Measurements from ENCODE around the gene MICAL2. TPM values are rescaled to one million over a fixed set of nuclear protein-coding genes. Genes with fewer than 3 reads are reported as not detected.

MICAL2 gene
- total and polyA plus RNA-seq, 2 donors (not counting 3 experiments of a cell fraction or from before 2014, with no cell fraction given) = 67.6 to 200 TPM

- Histone ChIP-seq H3K4me1 (ENCODE audit: control insufficient read depth, extremely low read depth, insufficient read depth, low read length) (peaks cover 36% of the 10 kb centered on the region), H3K4me2 (ENCODE audit: insufficient read depth, low read length) (no peak overlapping the region), H3K9me3 (replicated peaks; ENCODE audit: control insufficient read depth, insufficient read depth, low read length) (no peaks in the 10 kb centered on the region), H3K9me1 (replicated peaks; ENCODE audit: control insufficient read depth, extremely low read depth, insufficient read depth, low read length) (no peaks in the 10 kb centered on the region), H3K79me2 (ENCODE audit: control insufficient read depth, insufficient read depth, low read length) (peaks cover 10% of the 10 kb centered on the region), H3K27me3 (ENCODE audit: control insufficient read depth in 2 of 2, insufficient read depth in 2 of 2, low read length in 2 of 2) (no peaks in the 10 kb centered on the region), H3K9ac (replicated peaks; ENCODE audit: extremely low read depth, insufficient read depth, low read length) (no peak overlapping the region), H3K27ac (ENCODE audit: insufficient read depth, low read depth, low read length) (no peak overlapping the region), H2AFZ (ENCODE audit: low read depth, low read length) (no peak overlapping the region), H4K20me1 (replicated peaks; ENCODE audit: control insufficient read depth, extremely low read depth, insufficient read depth, low read length) (no peaks in the 10 kb centered on the region), H3K4me3 (replicated peaks in 1 of 3; ENCODE audit: insufficient read depth in 1 of 3, low read depth in 1 of 3, low read length in 3 of 3) (no peak overlapping the region), H3K36me3 (ENCODE audit: control insufficient read depth in 2 of 2, extremely low read depth in 1 of 2, insufficient read depth in 2 of 2, low read length in 2 of 2) (peaks cover 0 to 2% of the 10 kb centered on the region in 2 experiments)
- dilution Hi-C loops (cut with MboI; ENCODE audit: extremely low pct_ligation_motif_present, low sequenced_read_pairs) (no loop called here), intact Hi-C loops (cut with micrococcal nuclease) (no loop called here)
- BruUV-seq (replicated peaks) = no TSS peak
- TF ChIP-seq MAX (IDR thresholded peaks at IDR 0.05; ENCODE audit: insufficient read depth, insufficient read length) = no peak
- ChIA-PET CTCF (interaction anchor here (1.7 kb wide), 1 partner anchor 10 kb away, joined by 4 read pairs; no protein-coding TSS in a partner anchor), POLR2A (no interaction called here)
- FAIRE-seq = no peak
- DNase-seq (ENCODE audit: low read depth, low spot score) = no peak
These were observed 85.9 kb downstream of the MICAL2 start for GRCh38 chr11:12196308-12196707.

GRCh38 chr11:12196872-12197271 lies 86.5 kb downstream of the MICAL2 start:
- Histone ChIP-seq H3K4me3 (replicated peaks in 1 of 3; ENCODE audit: insufficient read depth in 1 of 3, low read depth in 1 of 3, low read length in 3 of 3) (no peak overlapping the region), H2AFZ (ENCODE audit: low read depth, low read length) (no peak overlapping the region), H3K9me1 (replicated peaks; ENCODE audit: control insufficient read depth, extremely low read depth, insufficient read depth, low read length) (no peaks in the 10 kb centered on the region), H3K9ac (replicated peaks; ENCODE audit: extremely low read depth, insufficient read depth, low read length) (no peak overlapping the region), H3K27ac (ENCODE audit: insufficient read depth, low read depth, low read length) (no peak overlapping the region), H3K9me3 (replicated peaks; ENCODE audit: control insufficient read depth, insufficient read depth, low read length) (no peaks in the 10 kb centered on the region), H3K36me3 (ENCODE audit: control insufficient read depth in 2 of 2, extremely low read depth in 1 of 2, insufficient read depth in 2 of 2, low read length in 2 of 2) (peaks cover 0 to 2% of the 10 kb centered on the region in 2 experiments), H3K79me2 (ENCODE audit: control insufficient read depth, insufficient read depth, low read length) (peaks cover 10% of the 10 kb centered on the region), H3K4me2 (ENCODE audit: insufficient read depth, low read length) (no peak overlapping the region), H4K20me1 (replicated peaks; ENCODE audit: control insufficient read depth, extremely low read depth, insufficient read depth, low read length) (no peaks in the 10 kb centered on the region), H3K27me3 (ENCODE audit: control insufficient read depth in 2 of 2, insufficient read depth in 2 of 2, low read length in 2 of 2) (no peaks in the 10 kb centered on the region), H3K4me1 (ENCODE audit: control insufficient read depth, extremely low read depth, insufficient read depth, low read length) (peaks cover 40% of the 10 kb centered on the region)
- DNase-seq (ENCODE audit: low read depth, low spot score) = no peak
- no peak for TF ChIP-seq GATA2 (IDR thresholded peaks at IDR 0.05; ENCODE audit: insufficient read depth, insufficient read length, low read depth, low read length)
- TF ChIP-seq POLR2A (IDR thresholded peaks at IDR 0.05; ENCODE audit: low read depth, low read length) = no peak
- TF ChIP-seq EZH2 (IDR thresholded peaks at IDR 0.05; ENCODE audit: borderline replicate concordance, low read depth, low read length, severe bottlenecking) = no peak
- no peak for TF ChIP-seq CTCF (IDR thresholded peaks at IDR 0.05; ENCODE audit: extremely low read depth in 1 of 2, insufficient read depth in 1 of 2, low read depth in 1 of 2, low read length in 2 of 2)
- TF ChIP-seq MYC (IDR thresholded peaks at IDR 0.05; ENCODE audit: low read depth, low read length) = no peak
- no peak for TF ChIP-seq POLR2AphosphoS5 (IDR thresholded peaks at IDR 0.05; ENCODE audit: insufficient read depth, low read depth, low read length)
- TF ChIP-seq JUN (IDR thresholded peaks at IDR 0.05; ENCODE audit: borderline replicate concordance, insufficient read depth, insufficient read length, low read depth) = no peak
- no peak for TF ChIP-seq FOS (IDR thresholded peaks at IDR 0.05; ENCODE audit: borderline replicate concordance, insufficient read depth, low read length)
- TF ChIP-seq MAX (IDR thresholded peaks at IDR 0.05; ENCODE audit: insufficient read depth, insufficient read length) = no peak
- ChIA-PET POLR2A (no interaction called here), CTCF (interaction anchor here (4.6 kb wide), 1 partner anchor 14 kb away, joined by 36 read pairs; no protein-coding TSS in a partner anchor)
- no peak for FAIRE-seq
- BruUV-seq (replicated peaks) = no TSS peak
- intact Hi-C loops (cut with micrococcal nuclease) = no loop called here
- dilution Hi-C loops (cut with MboI; ENCODE audit: extremely low pct_ligation_motif_present, low sequenced_read_pairs) = no loop called here

Data from endothelial cell of umbilical vein (primary cell).